Smooth muscle cell (in vitro differentiated cells): ENCODE measurements around the gene IGIP. TPM values are rescaled to one million over a fixed set of nuclear protein-coding genes. Genes with fewer than 3 reads are reported as not detected.

Source experiments
- DNase-seq: peaks from one replicate; lab custom pipeline; 2025; ENCODE audit not compliant: unreplicated experiment; lab: John Stamatoyannopoulos, UW
- H2AFZ ChIP-seq: fragments of 200-600 bp; sonication (generic); 2 replicates; pipeline ENCODE4 v1.6.0; 2016; ENCODE audit warnings: antibody characterized with exemption, low read depth, mild to moderate bottlenecking
- H3F3A ChIP-seq: fragments of 200-600 bp; sonication (generic); 2 replicates; pipeline ENCODE4 v1.6.0; 2017; ENCODE audit warnings: antibody characterized with exemption, low read depth
- H3K27ac ChIP-seq: fragments of 200-600 bp; sonication (generic); 2 replicates; pipeline ENCODE4 v1.5.1; 2016; ENCODE audit warnings: low read depth, mild to moderate bottlenecking
- H3K27me3 ChIP-seq: fragments of 200-600 bp; sonication (generic); 2 replicates; pipeline ENCODE4 v1.6.1; 2016; ENCODE audit warnings: low read depth, mild to moderate bottlenecking
- H3K36me3 ChIP-seq: fragments of 200-600 bp; sonication (generic); 2 replicates; pipeline ENCODE4 v1.5.1; 2016; ENCODE audit warnings: low read depth
- H3K4me1 ChIP-seq: fragments of 200-600 bp; sonication (generic); 2 replicates; pipeline ENCODE4 v1.5.1; 2016; ENCODE audit warnings: low read depth
- H3K4me2 ChIP-seq: fragments of 200-600 bp; sonication (generic); 2 replicates; pipeline ENCODE4 v1.6.0; 2016; ENCODE audit warnings: mild to moderate bottlenecking
- H3K4me3 ChIP-seq: fragments of 200-600 bp; sonication (generic); 2 replicates; pipeline ENCODE4 v1.5.1; 2016; ENCODE audit warnings: mild to moderate bottlenecking
- H3K79me2 ChIP-seq: fragments of 200-600 bp; sonication (generic); 2 replicates; pipeline ENCODE4 v1.6.0; 2016; ENCODE audit warnings: low read depth, mild to moderate bottlenecking
- H3K9ac ChIP-seq: fragments of 200-600 bp; sonication (generic); 2 replicates; pipeline ENCODE4 v1.6.0; 2016; ENCODE audit warnings: low read depth
- H3K9me3 ChIP-seq: fragments of 200-600 bp; sonication (generic); replicated peaks from 2 replicates; pipeline ENCODE4 v1.5.1; 2016; ENCODE audit warnings: low read depth
- H4K20me1 ChIP-seq: fragments of 200-600 bp; sonication (generic); 2 replicates; pipeline ENCODE4 v1.6.0; 2016; ENCODE audit warnings: low read depth
- WGBS: methylation state at CpG from one replicate; pipeline ENCODE4 v1.1.7; 2016; ENCODE audit warnings: low lambda C conversion rate; 5-methylcytosine and 5-hydroxymethylcytosine counted together
- polyA plus RNA-seq: library from polyadenylated mRNA; unstranded; fragments of >200 nt; fragmentation: Nextera tagmentation; extraction: Ambion mirVana; gene quantifications from 2 replicates; pipeline ENCODE4 v1.2.1, GENCODE V29; 2016
- total RNA-seq: library from RNA; depleted of rRNA; stranded (reverse); fragments of >200 nt; gene quantifications from 2 replicates; pipeline ENCODE4 v1.2.3, GENCODE V29; 2014
- TF ChIP-seq, protein P1 (sequence below): fragments of 200-600 bp; sonication (generic); IDR thresholded peaks from 2 replicates; pipeline ENCODE4 v1.5.1; 2017; ENCODE audit warnings: borderline replicate concordance, mild to moderate bottlenecking, antibody characterized with exemption; ENCODE audit not compliant: insufficient read depth, poor library complexity, severe bottlenecking

Gene IGIP
- total and polyA plus RNA-seq, 2 experiments from 2014 or later: 0.72 to 4.3 TPM

DNA sequence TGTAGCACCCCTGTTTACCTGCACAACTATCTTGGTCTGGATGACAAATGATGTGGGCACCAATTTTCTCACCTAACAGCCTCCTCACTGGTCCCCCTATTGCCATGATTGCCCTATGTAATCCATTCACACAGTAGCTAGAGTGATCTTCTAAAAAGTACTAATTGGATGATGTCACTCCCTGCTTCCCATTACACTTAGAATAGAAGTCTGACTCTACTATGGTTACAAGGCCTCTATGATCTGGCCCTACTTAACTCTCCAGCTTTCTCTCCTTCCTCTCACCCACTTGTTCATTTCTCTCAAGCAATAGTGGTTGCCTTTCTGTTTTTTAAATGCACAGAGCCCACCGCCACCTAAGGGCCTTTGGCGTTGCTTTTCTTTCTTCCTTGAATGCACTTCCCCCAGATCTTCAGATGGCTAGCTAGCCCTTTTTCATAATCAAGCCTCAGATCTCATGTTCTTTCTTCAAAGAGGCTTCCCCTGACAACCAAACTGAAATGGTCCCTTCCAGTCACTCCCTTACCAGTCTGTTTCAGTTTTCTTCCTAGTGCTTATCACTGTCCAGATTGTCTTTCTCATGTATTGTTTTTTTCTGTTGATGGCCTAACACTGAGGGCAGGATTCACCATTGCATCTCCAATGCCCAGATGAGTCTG is 8.7 kb downstream of the IGIP start:
- 88% methylated on average over 2 of the region's 2 CpGs for WGBS
- TF ChIP-seq, protein P1, sequence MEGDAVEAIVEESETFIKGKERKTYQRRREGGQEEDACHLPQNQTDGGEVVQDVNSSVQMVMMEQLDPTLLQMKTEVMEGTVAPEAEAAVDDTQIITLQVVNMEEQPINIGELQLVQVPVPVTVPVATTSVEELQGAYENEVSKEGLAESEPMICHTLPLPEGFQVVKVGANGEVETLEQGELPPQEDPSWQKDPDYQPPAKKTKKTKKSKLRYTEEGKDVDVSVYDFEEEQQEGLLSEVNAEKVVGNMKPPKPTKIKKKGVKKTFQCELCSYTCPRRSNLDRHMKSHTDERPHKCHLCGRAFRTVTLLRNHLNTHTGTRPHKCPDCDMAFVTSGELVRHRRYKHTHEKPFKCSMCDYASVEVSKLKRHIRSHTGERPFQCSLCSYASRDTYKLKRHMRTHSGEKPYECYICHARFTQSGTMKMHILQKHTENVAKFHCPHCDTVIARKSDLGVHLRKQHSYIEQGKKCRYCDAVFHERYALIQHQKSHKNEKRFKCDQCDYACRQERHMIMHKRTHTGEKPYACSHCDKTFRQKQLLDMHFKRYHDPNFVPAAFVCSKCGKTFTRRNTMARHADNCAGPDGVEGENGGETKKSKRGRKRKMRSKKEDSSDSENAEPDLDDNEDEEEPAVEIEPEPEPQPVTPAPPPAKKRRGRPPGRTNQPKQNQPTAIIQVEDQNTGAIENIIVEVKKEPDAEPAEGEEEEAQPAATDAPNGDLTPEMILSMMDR: no peak

DNA sequence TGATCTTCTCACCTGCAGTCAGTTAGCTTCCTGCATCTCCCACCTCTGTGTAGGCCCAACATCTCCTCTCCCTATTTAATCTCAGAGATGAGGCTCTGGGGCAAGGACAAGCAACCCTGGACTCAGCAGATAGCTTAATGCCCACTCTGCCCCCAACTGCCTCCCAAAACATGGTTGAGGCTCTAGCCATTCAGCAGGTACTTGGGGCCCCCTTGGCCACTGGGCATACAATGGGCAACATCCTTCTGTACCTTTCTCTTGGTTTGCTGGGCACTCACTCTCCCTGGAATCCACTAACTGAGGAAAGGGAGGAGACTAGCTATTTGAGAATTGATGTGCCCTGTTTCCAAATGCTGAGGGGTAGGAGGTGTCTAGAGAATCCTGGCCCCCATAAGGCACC is 9.4 kb downstream of the IGIP start:
- DNase-seq: no peak
- no peaks in the 10 kb centered on the region for H3F3A ChIP-seq
- H3K9ac ChIP-seq: no peak overlapping the region
- peaks cover 60% of the 10 kb centered on the region for H4K20me1 ChIP-seq
- H3K4me1 ChIP-seq: no peaks in the 10 kb centered on the region
- no peak overlapping the region for H3K4me3 ChIP-seq
- H3K79me2 ChIP-seq: no peaks in the 10 kb centered on the region
- no peak overlapping the region for H3K4me2 ChIP-seq
- H3K9me3 ChIP-seq: no peaks in the 10 kb centered on the region
- TF ChIP-seq, protein P1: no peak
- H3K27me3 ChIP-seq: no peaks in the 10 kb centered on the region
- H3K27ac ChIP-seq: no peak overlapping the region
- no peak overlapping the region for H2AFZ ChIP-seq
- no peaks in the 10 kb centered on the region for H3K36me3 ChIP-seq

More for the DNA sequence above, 8.7 kb downstream of the IGIP start:
- Histone ChIP-seq H3K9me3 (no peaks in the 10 kb centered on the region), H3K4me3 (no peak overlapping the region), H3K79me2 (no peaks in the 10 kb centered on the region), H3K27ac (no peak overlapping the region), H3K9ac (no peak overlapping the region), H3K4me2 (no peak overlapping the region), H3K27me3 (no peaks in the 10 kb centered on the region), H2AFZ (no peak overlapping the region), H3K36me3 (no peaks in the 10 kb centered on the region), H3K4me1 (no peaks in the 10 kb centered on the region), H4K20me1 (peaks cover 60% of the 10 kb centered on the region), H3F3A (no peaks in the 10 kb centered on the region)
- DNase-seq: no peak

DNA sequence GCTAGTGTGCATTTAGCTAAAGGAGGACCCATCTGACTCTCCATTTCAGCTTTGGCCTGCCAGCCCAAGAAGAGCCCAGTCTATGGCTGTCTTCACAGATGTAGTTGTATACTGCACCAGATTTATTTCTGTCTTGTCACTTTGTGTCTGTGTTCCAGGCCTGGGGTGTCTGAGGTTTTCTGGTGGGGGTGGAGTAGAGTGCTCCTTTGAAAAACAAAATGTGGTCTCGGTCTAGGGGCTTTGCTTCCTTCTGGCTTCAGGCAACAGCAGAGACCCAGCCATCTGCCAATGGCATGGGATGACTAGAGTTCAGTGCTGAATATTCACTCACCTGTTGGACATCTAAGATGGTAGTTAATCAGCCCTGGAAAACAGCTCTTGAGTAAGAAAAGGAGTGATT is 10.9 kb downstream of the IGIP start:
- no peak for DNase-seq
- Histone ChIP-seq H3K9ac (no peak overlapping the region), H3K4me1 (no peaks in the 10 kb centered on the region), H3K79me2 (no peaks in the 10 kb centered on the region), H3K27me3 (no peaks in the 10 kb centered on the region), H3K4me2 (no peak overlapping the region), H2AFZ (no peak overlapping the region), H3K9me3 (no peaks in the 10 kb centered on the region), H3K27ac (no peak overlapping the region), H3K4me3 (no peak overlapping the region), H3K36me3 (no peaks in the 10 kb centered on the region), H3F3A (no peaks in the 10 kb centered on the region), H4K20me1 (peaks cover 73% of the 10 kb centered on the region)
- TF ChIP-seq, protein P1: no peak
- WGBS: 79% methylated on average over 1 of the region's 1 CpG

DNA sequence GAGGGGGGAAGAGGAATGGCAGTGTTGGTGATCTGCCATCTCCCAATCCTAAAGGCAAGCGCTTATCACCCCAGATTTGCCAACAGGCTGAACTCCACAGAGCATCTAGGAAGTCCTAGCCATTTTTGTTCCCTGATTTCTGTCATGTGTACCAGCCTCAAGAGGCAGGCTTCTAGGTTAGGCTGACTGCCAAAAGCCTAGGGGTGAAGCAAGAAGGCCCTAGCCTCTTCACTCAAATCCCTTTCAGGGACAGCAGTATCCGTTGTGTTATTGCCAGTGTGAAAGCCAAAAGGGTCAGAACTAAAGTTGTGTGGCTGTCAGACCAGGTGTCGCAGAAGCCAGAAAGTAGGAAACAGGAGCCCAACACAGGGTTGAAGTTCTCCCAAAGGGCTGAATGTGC is 14.7 kb downstream of the IGIP start:
- Histone ChIP-seq H3F3A (no peaks in the 10 kb centered on the region), H3K27me3 (peaks cover 5% of the 10 kb centered on the region), H3K9ac (no peak overlapping the region), H3K4me2 (no peak overlapping the region), H4K20me1 (peaks cover 81% of the 10 kb centered on the region), H3K4me1 (no peaks in the 10 kb centered on the region), H2AFZ (no peak overlapping the region), H3K4me3 (no peak overlapping the region), H3K79me2 (no peaks in the 10 kb centered on the region), H3K9me3 (no peaks in the 10 kb centered on the region), H3K27ac (no peak overlapping the region), H3K36me3 (no peaks in the 10 kb centered on the region)
- 96% methylated on average over 3 of the region's 3 CpGs for WGBS
- TF ChIP-seq, protein P1: no peak
- DNase-seq: no peak
